Neural progenitor cell (in vitro differentiated cells): Measurements from ENCODE around the gene ABCC9. TPM values are rescaled to one million over a fixed set of nuclear protein-coding genes. Genes with fewer than 3 reads are reported as not detected.

Experiments
- DNase-seq: peaks from one replicate; pipeline ENCODE4 v3.0.0-alpha.2; 2016; ENCODE audit warnings: low spot score
- H2AFZ ChIP-seq: fragments of 200-600 bp; sonication (generic); replicated peaks from 2 replicates; pipeline ENCODE4 v1.6.1; 2016; ENCODE audit warnings: antibody characterized with exemption
- H3F3A ChIP-seq: fragments of 200-600 bp; sonication (generic); 2 replicates; pipeline ENCODE4 v1.6.1; 2016; ENCODE audit warnings: antibody characterized with exemption, low read depth
- H3K27ac ChIP-seq: fragments of 200-600 bp; sonication (generic); 2 replicates; pipeline ENCODE4 v1.5.1; 2016; ENCODE audit warnings: mild to moderate bottlenecking
- H3K27me3 ChIP-seq: fragments of 200-600 bp; sonication (generic); 2 replicates; pipeline ENCODE4 v1.6.1; 2016; ENCODE audit warnings: mild to moderate bottlenecking, moderate library complexity
- H3K36me3 ChIP-seq: fragments of 200-600 bp; sonication (generic); 2 replicates; pipeline ENCODE4 v1.5.1; 2016
- H3K4me1 ChIP-seq: fragments of 200-600 bp; sonication (generic); 2 replicates; pipeline ENCODE4 v1.6.1; 2016; ENCODE audit warnings: mixed run types
- H3K4me2 ChIP-seq: fragments of 200-600 bp; sonication (generic); 2 replicates; pipeline ENCODE4 v1.6.1; 2016
- H3K4me3 ChIP-seq: fragments of 200-600 bp; sonication (generic); 2 replicates; pipeline ENCODE4 v1.5.1; 2016
- H3K79me2 ChIP-seq: fragments of 200-600 bp; sonication (generic); 2 replicates; pipeline ENCODE4 v1.6.1; 2016; ENCODE audit warnings: low read depth
- H3K9ac ChIP-seq: fragments of 200-600 bp; sonication (generic); 2 replicates; pipeline ENCODE4 v1.6.1; 2016
- H3K9me3 ChIP-seq: fragments of 200-600 bp; sonication (generic); 2 replicates; pipeline ENCODE4 v1.5.1; 2016; ENCODE audit warnings: low read depth
- H4K20me1 ChIP-seq: fragments of 200-600 bp; sonication (generic); 2 replicates; pipeline ENCODE4 v1.6.1; 2016; ENCODE audit warnings: low read depth
- H3K27ac Mint-ChIP-seq: 3 replicates; pipeline ENCODE4 v1.8.0; 2021; ENCODE audit warnings: mixed read lengths
- H3K27me3 Mint-ChIP-seq: 2 replicates; pipeline ENCODE4 v1.8.0; 2022; ENCODE audit warnings: low read depth, mild to moderate bottlenecking, inconsistent platforms, moderate library complexity, mixed read lengths; ENCODE audit not compliant: insufficient read depth
- H3K36me3 Mint-ChIP-seq: 3 replicates; pipeline ENCODE4 v1.8.0; 2021; ENCODE audit warnings: mixed read lengths
- H3K4me1 Mint-ChIP-seq: 3 replicates; pipeline ENCODE4 v1.8.0; 2021; ENCODE audit warnings: mixed read lengths
- H3K4me3 Mint-ChIP-seq: 3 replicates; pipeline ENCODE4 v1.8.0; 2021; ENCODE audit warnings: mild to moderate bottlenecking, moderate library complexity, mixed read lengths
- H3K9me3 Mint-ChIP-seq: 3 replicates; pipeline ENCODE4 v1.8.0; 2020; ENCODE audit warnings: mixed read lengths
- EZH2 ChIP-seq: fragments of 200-600 bp; sonication (generic); IDR thresholded peaks from 2 replicates; pipeline ENCODE4 v1.6.1; 2017; ENCODE audit warnings: antibody characterized with exemption, mild to moderate bottlenecking, moderate library complexity
- EZH2phosphoT487 ChIP-seq: fragments of 200-600 bp; sonication (generic); IDR thresholded peaks from 2 replicates; pipeline ENCODE4 v1.6.1; 2017; ENCODE audit warnings: antibody characterized with exemption
- total RNA-seq: library from RNA; depleted of rRNA; stranded (reverse); fragments of >200 nt; gene quantifications from 2 replicates; pipeline ENCODE4 v1.2.3, GENCODE V29; 2015; ENCODE audit warnings: low replicate concordance
- TF ChIP-seq, protein P1 (sequence below): fragments of 200-600 bp; sonication (generic); IDR thresholded peaks from 2 replicates; pipeline ENCODE4 v1.5.1; 2017; ENCODE audit warnings: antibody characterized with exemption, mild to moderate bottlenecking

ABCC9 gene
- total RNA-seq, 1 donor from 2014 or later, result not detected

- Histone ChIP-seq H4K20me1 (no peaks in the 10 kb centered on the region), H3K36me3 (no peaks in the 10 kb centered on the region), H3F3A (no peaks in the 10 kb centered on the region), H3K9me3 (no peaks in the 10 kb centered on the region), H3K27ac (no peak overlapping the region), H3K79me2 (no peaks in the 10 kb centered on the region), H3K4me1 (no peaks in the 10 kb centered on the region), H2AFZ (no peak overlapping the region), H3K27me3 (no peaks in the 10 kb centered on the region), H3K4me2 (no peak overlapping the region), H3K9ac (no peak overlapping the region), H3K4me3 (no peak overlapping the region)
- no peak overlapping the region for H3K27ac Mint-ChIP-seq
- DNase-seq, result no peak
- H3K9me3 Mint-ChIP-seq, result no peaks in the 10 kb centered on the region
- TF ChIP-seq, protein P1, sequence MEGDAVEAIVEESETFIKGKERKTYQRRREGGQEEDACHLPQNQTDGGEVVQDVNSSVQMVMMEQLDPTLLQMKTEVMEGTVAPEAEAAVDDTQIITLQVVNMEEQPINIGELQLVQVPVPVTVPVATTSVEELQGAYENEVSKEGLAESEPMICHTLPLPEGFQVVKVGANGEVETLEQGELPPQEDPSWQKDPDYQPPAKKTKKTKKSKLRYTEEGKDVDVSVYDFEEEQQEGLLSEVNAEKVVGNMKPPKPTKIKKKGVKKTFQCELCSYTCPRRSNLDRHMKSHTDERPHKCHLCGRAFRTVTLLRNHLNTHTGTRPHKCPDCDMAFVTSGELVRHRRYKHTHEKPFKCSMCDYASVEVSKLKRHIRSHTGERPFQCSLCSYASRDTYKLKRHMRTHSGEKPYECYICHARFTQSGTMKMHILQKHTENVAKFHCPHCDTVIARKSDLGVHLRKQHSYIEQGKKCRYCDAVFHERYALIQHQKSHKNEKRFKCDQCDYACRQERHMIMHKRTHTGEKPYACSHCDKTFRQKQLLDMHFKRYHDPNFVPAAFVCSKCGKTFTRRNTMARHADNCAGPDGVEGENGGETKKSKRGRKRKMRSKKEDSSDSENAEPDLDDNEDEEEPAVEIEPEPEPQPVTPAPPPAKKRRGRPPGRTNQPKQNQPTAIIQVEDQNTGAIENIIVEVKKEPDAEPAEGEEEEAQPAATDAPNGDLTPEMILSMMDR, result no peak
- TF ChIP-seq EZH2 (no peak), EZH2phosphoT487 (no peak)
- peaks cover 3% of the 10 kb centered on the region for H3K27me3 Mint-ChIP-seq
- no peaks in the 10 kb centered on the region for H3K4me1 Mint-ChIP-seq
- no peak overlapping the region for H3K4me3 Mint-ChIP-seq
- H3K36me3 Mint-ChIP-seq, result peaks cover 4% of the 10 kb centered on the region
Observed at GRCh38 chr12:21825886-21826617, 115.2 kb downstream of the ABCC9 start.

GRCh38 chr12:21823581-21823980, 117.6 kb downstream of the ABCC9 start:
- Histone ChIP-seq H3K4me3 (no peak overlapping the region), H3F3A (no peaks in the 10 kb centered on the region), H3K9ac (no peak overlapping the region), H3K79me2 (no peaks in the 10 kb centered on the region), H3K27ac (no peak overlapping the region), H3K9me3 (no peaks in the 10 kb centered on the region), H4K20me1 (no peaks in the 10 kb centered on the region), H2AFZ (no peak overlapping the region), H3K4me1 (no peaks in the 10 kb centered on the region), H3K27me3 (no peaks in the 10 kb centered on the region), H3K36me3 (no peaks in the 10 kb centered on the region), H3K4me2 (no peak overlapping the region)
- H3K4me1 Mint-ChIP-seq, result peaks cover 8% of the 10 kb centered on the region
- H3K4me3 Mint-ChIP-seq, result no peak overlapping the region
- DNase-seq, result no peak
- H3K27ac Mint-ChIP-seq, result no peak overlapping the region
- no peaks in the 10 kb centered on the region for H3K9me3 Mint-ChIP-seq
- H3K27me3 Mint-ChIP-seq, result no peaks in the 10 kb centered on the region
- TF ChIP-seq EZH2phosphoT487, result no peak
- TF ChIP-seq, protein P1, result no peak
- TF ChIP-seq EZH2, result no peak
- peaks cover under 1% of the 10 kb centered on the region for H3K36me3 Mint-ChIP-seq

- Mint-ChIP-seq H3K4me3 (no peak overlapping the region), H3K4me1 (peaks cover 8% of the 10 kb centered on the region), H3K36me3 (no peaks in the 10 kb centered on the region), H3K27me3 (no peaks in the 10 kb centered on the region), H3K27ac (no peak overlapping the region), H3K9me3 (no peaks in the 10 kb centered on the region)
- no peaks in the 10 kb centered on the region for H3K36me3 ChIP-seq
- no peaks in the 10 kb centered on the region for H4K20me1 ChIP-seq
- H3K9me3 ChIP-seq, result no peaks in the 10 kb centered on the region
- H3K4me3 ChIP-seq, result no peak overlapping the region
- DNase-seq, result no peak
- no peak overlapping the region for H3K27ac ChIP-seq
- no peaks in the 10 kb centered on the region for H3K4me1 ChIP-seq
- no peaks in the 10 kb centered on the region for H3K27me3 ChIP-seq
- H3K4me2 ChIP-seq, result no peak overlapping the region
- no peak for TF ChIP-seq EZH2phosphoT487
- H2AFZ ChIP-seq, result no peak overlapping the region
- H3K9ac ChIP-seq, result no peak overlapping the region
- no peaks in the 10 kb centered on the region for H3K79me2 ChIP-seq
- no peaks in the 10 kb centered on the region for H3F3A ChIP-seq
Observed at GRCh38 chr12:21819678-21820077, 121.5 kb downstream of the ABCC9 start.

GRCh38 chr12:21819236-21819635, 122.0 kb downstream of the ABCC9 start:
- Mint-ChIP-seq H3K4me1 (peaks cover 8% of the 10 kb centered on the region), H3K36me3 (no peaks in the 10 kb centered on the region), H3K4me3 (no peak overlapping the region), H3K9me3 (no peaks in the 10 kb centered on the region), H3K27ac (no peak overlapping the region), H3K27me3 (no peaks in the 10 kb centered on the region)
- Histone ChIP-seq H4K20me1 (no peaks in the 10 kb centered on the region), H3K9ac (no peak overlapping the region), H3K27me3 (no peaks in the 10 kb centered on the region), H3K27ac (no peak overlapping the region), H3K4me2 (no peak overlapping the region), H3K36me3 (no peaks in the 10 kb centered on the region), H3F3A (no peaks in the 10 kb centered on the region), H2AFZ (no peak overlapping the region), H3K4me1 (no peaks in the 10 kb centered on the region), H3K9me3 (no peaks in the 10 kb centered on the region), H3K79me2 (no peaks in the 10 kb centered on the region), H3K4me3 (no peak overlapping the region)
- TF ChIP-seq, protein P1, result no peak
- no peak for DNase-seq
